Stimulated activated naive CD8-positive, alpha-beta T cell treated with anti-CD3 and anti-CD28 coated beads, Interleukin-15, Interleukin-2, amounts not matched to agents 100 U/mL and 50 U/mL, for 24 hours (primary cell): Measurements from ENCODE around the gene LDB2.
"Not testable (repeated sequence)": the region's sequence is repeated elsewhere in the genome, so short reads cannot be mapped to it uniquely, and the experiment has no call there.

Source experiments
- ATAC-seq: fragments of 150-1000 bp; cut with Tn5 transposase; one replicate; pipeline ENCODE4 v1.10.0; 2021
- DNase-seq: peaks from one replicate; pipeline ENCODE4 v3.0.0; 2021

Gene LDB2

DNA sequence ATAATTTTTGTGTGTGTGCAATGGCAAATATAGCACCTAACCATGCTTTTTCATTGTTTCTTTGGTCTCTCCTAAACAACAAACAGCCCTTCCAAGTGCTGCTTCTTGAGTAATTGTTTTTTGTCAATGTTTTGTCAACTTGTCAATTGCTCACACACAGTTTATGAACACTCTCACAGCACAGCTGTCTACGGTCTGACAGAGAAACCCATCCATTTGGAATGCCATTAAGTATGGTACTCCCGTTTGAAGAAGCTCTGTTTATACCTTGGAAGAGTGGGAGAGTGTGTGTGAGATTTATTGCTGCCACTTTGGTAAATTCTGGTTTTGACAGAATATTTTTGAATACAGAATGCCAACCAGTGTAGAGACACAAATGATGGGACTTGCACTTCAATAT is 254.6 kb downstream of the LDB2 start:
- no peak for DNase-seq
- no peak for ATAC-seq

DNA sequence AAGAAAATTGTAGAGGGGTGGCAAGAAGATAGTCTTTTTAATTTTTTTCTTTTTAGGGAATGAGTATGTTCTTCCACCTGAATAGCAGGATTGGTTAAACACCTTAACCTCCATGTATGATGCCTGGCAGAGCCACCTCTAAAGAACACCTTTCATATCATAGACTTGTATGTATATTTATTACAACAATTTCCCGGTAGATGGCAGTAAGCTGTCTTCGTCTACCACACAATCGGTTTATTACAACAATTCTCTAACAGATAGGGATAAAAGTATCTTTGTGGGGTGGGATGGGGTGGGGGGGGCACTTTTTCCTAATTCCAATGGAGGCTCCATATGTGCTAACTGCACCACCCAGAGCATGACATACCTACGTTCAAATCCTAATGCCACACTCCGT is 255.5 kb downstream of the LDB2 start:
- no peak for DNase-seq
- ATAC-seq: no peak

DNA sequence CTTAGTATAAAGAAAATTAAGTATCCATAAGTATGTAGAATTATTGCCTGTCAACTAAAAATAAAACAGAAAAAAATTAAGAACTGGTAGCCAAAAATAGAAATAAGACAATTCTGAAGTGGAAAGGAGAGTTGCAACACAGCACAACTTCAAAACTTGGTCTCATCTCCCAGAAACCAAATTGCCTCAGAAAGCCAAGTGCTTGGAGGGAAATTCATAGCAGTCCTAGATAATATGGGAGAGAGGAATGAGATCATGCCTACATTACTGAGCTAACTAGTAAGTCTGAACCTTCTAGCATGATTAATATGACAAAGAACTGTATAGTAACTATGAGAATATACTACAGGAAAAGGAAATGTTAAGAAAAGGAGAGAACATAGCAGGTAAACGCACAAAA is 256.5 kb downstream of the LDB2 start:
- DNase-seq (no peak), ATAC-seq (no peak)

DNA sequence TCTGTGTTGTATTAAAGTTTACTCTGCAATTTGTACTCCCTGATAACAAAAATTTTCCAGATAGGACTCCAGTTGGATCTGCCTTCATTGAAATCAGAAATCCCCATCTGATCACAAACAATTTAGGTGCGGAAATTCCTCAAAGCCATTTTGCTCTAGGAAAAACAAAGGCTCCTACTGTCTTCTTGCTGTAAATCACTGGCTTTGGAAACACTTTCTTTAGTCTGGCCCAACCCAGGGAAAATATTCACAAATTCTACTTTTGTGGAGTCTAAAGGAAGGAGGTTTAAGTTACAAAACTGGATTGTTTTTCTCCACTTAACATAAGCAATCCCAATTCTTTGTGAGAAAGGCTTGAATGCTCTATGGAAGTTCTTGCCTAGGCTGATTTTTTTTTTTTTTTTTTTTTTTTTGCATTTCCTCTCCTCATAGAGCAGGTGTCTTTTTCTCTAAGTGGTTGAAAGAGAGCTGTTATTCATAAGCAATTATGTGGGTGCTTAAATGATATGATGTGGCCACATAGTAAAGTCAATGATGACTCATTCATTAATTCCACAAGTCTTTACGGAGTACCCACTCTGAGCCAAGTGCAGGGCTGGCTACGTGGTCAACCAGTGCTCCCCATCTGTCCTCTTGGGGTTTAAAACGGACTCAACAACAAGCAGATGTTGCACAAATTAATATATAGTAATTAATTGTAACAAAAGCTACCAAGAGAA is 261.4 kb downstream of the LDB2 start:
- DNase-seq (no peak), ATAC-seq (no peak)

DNA sequence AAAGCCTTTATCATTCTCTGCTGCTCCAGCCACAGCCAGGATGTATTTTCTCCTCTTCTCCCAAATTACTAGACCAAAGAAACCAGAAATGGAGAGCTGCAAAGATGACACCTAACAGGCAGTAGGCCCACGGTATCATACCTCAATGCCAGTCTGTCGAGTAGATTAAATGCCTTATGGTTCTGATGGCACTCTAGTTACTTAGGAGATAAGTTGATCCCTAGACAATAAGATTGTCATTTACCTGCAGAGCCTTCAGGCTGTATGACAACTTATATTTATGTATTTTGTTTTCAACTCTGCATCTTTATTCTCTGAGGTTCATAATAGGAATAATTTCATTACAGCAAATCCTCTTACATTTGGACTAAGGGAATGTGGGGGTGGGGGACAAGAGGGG is 262.1 kb downstream of the LDB2 start:
- DNase-seq (no peak), ATAC-seq (no peak)

DNA sequence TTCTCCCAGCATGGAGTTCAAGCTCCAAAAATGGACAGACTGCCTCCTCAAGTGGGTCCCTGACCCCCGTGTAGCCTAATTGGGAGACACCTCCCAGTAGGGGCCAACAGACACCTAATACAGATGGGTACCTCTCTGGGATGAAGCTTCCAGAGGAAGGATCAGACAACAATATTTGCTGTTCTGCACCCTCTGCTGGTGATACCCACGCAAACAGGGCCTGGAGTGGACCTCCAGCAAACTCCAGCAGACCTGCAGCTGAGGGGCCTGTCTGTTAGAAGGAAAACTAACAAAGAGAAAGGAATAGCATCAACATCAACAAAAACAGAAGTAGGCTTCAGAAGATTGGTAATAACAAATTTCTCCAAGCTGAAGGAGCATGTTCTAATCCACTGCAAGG is 269.2 kb downstream of the LDB2 start:
- ATAC-seq, DNase-seq: not testable (repeated sequence)

DNA sequence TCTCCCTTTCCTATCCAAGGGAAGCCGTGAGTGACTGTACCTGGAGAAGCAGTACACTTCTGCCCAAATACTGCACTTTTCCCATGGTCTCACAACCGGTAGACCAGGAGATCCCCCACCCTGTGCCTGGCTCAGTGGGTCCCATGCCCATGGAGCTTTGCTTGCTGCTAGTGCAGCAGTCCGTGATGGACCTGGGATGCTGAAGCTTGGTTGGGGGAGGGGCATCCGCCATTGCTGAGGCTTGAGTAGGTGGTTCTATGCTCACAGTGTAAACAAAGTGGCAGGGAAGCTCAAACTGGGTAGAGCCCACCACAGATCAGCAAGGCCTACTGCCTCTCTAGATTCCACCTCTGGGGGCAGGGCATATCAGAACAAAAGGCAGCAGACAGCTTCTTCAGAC is 269.6 kb downstream of the LDB2 start:
- ATAC-seq, DNase-seq: not testable (repeated sequence)

DNA sequence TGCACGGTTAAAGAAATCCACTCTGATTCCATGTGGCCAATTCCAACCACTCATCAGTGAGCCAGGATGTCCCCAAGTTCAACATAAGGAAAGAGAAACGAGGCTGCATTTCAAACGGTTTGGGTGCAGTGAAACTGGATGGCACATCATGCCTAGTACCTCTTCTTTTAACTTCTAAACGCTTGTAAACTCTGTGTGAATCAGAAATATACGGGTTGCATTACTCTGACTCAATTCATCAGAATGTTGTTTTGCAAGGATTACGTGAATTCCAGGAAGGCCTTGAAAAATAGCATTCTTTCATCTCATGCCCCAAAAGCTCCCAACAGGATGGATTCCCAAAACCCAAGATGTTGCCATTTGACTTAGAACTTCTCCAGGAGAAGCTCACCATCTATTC is 270.4 kb downstream of the LDB2 start:
- no peak for ATAC-seq
- DNase-seq: no peak

DNA sequence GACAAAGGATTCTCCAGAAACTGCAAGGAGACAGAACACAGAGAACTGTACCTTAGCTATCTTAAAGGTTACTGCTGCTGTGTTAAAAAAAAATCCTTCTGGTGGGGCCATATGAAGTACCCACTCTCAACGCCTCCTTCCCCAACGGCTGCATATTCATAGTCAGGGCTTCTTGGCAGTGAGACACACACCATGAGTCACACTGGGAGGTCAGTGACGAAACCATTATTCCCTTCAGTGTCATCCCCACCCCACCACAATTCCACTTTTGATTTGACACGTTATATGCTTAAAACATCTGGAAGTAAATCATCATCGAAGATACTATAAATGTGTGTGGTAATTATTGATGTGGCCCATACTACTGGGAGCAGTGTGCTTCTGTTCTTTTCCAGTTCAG is 271.5 kb downstream of the LDB2 start:
- DNase-seq (no peak), ATAC-seq (no peak)

DNA sequence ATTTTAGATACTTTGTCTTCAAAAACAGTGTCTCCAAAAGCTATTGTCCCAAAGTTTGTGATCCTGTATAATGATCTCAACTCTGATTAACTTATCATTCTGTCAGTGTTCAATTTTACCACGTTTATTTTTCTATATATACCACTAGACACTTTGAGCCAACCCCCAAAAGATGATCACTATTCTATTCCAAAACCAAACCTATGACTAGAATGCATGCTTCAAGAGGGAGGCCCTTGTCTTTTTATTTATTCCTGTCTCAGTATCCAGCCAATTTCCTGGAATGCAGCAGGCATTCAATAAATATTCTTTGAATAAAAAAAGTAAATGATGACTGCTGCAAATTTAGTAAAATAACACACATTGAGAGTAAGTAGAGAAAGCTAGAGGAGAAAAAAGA is 275.6 kb downstream of the LDB2 start:
- DNase-seq (no peak), ATAC-seq (no peak)

DNA sequence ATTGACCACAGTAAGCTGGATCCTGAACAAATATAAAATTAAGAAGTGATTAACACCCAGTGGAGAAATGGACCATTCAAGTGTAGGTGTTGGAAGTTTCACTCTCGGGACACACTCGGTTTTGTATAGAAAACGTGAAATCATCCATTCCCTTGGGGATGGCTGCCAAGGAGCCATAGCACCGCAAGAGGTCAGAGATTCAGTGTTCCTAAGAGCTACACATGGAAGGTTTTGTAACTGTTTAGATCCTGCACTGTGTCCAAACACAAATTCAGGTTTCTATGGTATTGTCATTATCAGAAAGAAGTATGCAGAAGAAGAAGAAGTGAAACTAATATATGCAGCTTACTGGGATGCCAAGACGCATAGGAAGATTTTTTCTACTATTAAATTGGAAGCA is 281.0 kb downstream of the LDB2 start:
- ATAC-seq (no peak), DNase-seq (no peak)

DNA sequence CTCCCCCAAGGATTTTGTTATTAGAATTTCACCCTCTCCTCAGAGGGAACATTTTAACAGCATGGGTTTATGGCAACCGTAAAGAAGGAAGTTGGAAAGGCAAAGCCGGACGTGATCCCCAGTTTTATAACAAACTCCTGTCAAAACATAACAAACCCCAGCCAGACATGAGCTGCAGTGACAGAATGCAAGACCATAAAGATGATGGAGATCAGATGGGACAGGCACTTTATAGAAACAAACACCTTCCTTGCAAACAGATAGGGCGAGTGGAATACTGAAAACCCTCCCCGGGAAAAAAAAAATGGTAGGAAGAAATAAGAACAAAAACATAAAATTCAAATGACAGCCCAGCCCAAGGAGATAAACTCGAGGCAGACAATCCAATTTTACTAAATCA is 281.4 kb downstream of the LDB2 start:
- ATAC-seq (no peak), DNase-seq (no peak)

DNA sequence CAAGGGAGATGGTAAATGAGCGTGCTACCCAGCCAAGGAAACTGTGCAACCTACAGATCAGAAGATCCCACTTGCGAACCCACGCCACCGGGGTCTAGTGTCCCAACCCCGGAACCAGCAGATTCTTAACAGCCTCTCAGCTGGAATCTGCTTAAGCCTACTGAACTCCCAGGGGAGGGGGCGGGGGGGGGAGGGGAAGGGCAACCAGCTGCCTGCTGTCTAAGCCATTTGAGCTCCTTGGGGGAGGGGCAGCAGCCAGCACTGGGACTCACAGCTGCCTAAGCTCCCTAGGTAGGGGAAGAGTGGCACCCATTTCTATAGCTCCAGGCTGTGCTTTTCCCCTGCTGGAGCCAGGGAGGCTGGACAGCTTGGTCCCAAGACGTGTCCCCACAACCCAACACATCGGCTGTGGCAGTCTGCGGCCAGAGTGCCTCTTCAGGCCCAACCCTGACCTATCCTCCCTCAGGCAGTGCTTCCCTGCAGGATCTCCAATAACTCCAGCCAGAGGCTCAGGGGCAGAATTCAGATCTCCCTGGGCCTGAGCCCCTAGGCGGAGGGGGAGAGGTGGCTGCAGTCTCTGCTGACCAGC is 289.2 kb downstream of the LDB2 start:
- no peak for DNase-seq
- ATAC-seq: no peak

DNA sequence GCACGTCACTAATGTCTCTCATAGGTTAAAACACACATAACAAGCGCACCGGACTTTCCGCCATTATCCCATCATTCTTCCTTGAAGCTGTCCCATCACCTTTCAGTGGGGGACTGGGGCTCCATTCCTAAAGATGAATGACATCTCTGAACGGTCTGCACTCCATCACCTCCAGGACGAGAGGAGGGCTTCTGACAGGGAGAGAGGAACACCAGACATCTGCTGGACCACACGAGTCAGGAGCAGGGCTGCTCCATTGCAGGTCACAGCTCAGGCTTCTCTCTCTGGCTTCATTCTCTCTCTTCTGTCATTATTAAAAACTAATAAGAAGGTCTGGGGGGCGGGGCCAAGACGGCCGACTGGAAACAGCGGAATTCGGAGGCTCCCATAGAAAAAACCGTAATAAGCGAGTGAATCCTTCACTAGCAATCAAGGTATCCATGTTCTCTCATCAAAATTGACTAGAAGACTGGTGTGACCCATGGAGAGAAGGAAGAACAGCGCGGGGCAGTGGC is 289.8 kb downstream of the LDB2 start:
- ATAC-seq (no peak), DNase-seq (no peak)

DNA sequence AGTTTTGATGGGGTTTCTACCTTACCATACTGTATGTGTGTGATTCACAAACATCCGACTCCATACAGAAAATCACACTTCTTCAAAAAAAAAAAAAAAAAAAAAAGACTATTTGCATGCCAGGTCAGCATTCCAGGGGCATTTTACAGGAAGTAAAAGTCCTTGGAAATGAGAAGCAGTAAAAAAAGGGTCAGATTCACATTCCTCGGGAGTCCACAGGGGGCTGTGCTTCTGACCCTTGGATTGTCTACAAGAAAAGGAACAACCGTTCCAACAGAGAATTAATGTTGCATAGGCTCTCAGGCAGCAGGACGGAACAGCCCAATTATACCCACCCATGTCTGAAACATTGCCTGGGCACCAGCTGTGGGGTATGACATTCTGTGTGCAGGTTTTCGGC is 290.3 kb downstream of the LDB2 start:
- DNase-seq (no peak), ATAC-seq (no peak)

DNA sequence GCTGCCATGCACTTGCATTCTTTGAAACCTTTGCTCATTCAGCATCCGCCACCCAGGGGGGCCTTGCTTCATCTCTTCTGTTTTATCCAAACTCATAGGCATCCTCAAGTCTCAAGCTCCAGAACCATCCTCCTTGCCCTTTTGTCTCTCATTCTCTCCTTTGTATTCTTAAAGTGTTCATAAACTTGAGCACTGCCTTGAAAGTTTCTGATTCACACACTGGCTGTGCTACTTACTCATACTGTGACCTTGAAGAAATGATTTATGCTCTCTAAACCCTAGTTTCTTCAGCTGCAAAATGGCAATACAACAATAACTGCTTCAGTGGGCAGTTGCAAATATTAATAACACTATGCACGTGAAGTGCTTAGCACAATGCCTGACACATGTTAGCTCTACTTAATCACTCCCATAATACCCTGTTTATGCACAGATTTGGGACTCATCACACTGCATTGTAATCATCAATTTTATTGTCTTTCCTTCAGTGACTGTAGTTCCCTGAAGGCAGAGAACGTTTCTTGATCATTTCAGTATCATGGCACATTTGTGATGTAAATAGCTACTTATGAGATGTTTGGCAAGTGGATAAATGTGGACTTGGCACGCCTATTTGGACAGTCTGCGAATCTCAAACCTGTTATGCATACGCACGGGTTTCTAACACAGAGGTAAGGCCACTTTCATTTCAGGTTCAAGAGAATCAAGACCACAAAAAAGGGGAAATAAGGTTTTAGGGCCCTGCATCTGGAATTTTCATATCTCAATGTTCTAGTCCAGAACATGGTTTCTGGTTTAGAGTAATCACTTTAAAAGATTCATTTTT is 291.0 kb downstream of the LDB2 start:
- no peak for DNase-seq

DNA sequence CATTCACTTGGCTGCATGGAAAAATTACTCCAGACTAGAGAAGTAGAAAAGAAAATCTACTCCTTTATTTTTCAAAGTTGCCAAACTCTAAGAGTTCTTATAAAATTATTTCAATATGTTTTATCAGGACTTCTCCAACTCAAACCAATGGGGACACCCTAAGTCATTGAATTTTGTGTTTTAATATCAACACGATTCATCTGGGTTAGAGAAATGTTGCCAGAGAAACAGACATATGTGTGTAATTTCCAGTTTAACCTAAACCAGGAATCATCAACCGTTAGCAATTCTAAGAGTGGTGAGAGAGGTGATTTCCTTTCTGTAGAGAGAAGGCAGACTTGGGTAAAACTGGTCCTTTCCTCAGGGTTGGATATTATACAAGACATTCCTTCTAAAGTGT is 291.8 kb downstream of the LDB2 start:
- ATAC-seq (no peak), DNase-seq (no peak)

More for the DNA sequence above, 291.0 kb downstream of the LDB2 start:
- ATAC-seq: no peak

DNA sequence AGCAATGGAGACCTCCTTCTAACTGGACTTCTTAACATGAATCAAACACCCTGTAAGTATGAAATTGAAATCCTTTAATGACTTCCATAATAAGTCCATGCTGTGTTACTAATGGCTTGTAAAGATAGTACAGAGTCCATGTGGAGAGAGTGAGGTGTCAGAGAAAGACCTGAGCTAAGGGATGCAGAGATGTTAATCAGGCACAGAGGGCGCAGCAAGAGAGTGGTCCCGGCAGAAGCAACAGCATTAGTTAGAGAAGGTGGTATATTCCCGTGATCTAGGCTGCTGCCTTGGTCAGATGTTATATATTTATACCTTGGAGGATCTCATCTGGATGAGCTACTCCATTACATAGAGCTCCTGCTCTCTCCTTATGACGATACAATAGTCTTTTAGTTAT is 295.3 kb downstream of the LDB2 start:
- ATAC-seq: no peak
- DNase-seq: no peak

DNA sequence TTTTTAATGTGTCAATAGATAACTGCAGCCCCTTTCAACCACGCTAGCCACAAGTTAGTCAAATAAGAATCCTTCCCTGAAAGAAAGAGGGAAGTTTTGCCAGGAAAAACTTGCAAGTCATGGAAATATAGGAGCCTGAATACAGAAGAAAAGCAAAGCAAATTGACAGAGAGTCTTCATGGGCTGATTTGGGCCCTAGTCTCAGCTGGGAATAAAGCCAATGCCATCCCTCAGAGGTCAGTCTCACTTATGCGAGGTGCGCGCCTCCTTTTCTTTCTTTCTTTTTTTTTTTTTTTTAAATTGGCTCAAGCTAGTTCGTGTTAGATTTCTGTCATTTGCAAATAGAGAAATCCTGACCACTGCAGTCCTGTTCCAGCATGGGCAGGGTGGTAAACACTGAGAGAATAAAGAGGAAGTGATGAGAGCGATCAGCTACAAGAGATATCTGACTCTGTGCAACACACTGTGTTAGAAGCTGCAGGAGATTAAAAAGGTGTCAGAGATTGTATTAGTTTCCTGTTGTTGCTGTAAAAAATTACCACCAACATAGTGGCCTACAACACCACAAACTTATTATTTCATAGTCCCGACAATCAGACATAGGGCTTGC is 299.7 kb downstream of the LDB2 start:
- DNase-seq (no peak), ATAC-seq (no peak)

DNA sequence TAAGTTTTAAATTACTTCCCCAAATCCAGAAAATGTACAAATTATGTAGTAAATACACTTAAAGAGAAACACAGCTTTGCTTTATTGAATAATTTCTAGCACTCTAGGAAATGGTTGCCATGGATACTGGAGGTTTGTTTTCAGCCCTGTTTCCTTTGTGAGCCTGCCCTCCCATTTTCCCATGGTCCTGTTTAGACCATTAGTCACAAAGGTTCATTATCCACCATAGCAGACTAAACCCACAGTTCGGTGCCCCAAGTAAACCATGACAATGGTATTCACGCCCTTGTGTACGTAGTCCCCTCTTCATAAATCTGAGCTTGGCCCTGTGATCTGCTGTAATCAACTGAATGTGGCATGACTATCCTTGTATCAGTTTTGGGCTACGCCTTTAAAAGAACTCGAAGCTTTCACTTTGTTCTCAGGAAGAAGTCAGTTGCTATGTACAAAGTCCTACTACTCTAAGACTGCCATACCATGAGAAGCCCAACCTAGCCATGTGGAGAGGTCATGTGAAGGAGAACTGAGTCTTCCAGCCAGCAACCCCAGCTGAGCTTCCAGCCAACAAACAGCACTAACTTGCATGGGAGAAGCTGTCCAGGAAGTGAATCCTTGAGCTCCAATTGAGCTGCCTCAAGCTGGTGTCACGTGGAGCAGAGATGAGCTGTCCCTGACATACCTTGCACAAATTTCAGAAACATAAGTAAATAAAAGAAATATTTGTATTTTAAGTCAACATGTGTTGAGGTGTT is 300.4 kb downstream of the LDB2 start:
- ATAC-seq (no peak), DNase-seq (no peak)

DNA sequence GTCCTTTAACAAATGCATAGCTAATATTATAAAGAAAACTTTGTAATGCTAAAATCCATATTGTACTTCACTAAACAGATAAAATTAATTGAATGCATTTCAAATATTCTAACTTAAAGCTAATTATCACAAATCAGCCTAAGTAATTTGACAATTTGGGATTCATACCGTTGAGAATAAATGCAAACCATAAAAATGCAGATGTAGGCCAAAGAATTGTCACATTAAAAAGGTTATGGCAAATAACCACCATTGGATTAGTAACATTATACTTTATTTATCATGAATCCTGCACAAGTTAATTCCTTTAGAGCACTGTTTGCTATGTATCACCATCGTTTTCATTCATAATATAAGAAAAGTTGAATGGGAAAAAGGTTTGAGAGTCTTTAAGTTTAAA is 301.0 kb downstream of the LDB2 start:
- DNase-seq: no peak
- no peak for ATAC-seq

DNA sequence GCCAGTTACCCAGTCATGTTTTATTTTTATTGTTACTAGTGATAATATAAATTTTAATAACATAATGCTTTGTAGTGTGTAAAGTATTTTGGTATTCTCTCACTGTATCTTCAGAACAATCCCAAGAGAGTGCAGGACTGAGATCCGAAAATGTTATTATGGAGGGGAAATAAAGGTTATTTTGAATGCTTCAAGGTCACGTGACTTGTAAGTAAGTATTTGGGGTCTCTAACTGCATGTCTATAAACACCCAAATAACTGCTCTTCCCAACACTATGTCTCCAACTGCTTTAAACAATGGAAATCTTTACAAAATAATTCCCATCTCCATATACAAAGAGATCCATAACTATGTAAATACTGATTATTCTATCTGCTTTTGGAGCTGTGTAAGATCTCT is 302.2 kb downstream of the LDB2 start:
- ATAC-seq: no peak
- no peak for DNase-seq
